HG03442 (cell line): ENCODE data around the gene BEST1.
"Not testable (repeated sequence)": the region's sequence is repeated elsewhere in the genome, so short reads cannot be mapped to it uniquely, and the experiment has no call there.

Experiments
- ATAC-seq: cut with Tn5 transposase; IDR thresholded peaks from one replicate; pipeline ENCODE4 v1.9.1; 2021; ENCODE audit warnings: mild to moderate bottlenecking, moderate library complexity; ENCODE audit not compliant: unreplicated experiment

Gene BEST1

DNA sequence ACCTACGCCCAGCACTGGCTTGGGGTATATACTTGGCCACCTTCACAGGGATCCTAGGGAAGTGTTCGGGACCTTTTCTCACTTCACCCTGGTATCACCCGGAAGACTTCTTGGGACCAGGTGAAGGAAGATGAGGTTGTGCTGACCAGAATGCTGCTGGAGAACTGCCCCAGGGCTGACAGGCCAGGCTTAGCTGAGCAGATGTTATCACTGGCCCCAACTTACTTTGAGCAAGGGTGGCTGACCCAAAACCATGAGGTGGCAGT lies 12.8 kb downstream of the BEST1 start:
- ATAC-seq: no peak

DNA sequence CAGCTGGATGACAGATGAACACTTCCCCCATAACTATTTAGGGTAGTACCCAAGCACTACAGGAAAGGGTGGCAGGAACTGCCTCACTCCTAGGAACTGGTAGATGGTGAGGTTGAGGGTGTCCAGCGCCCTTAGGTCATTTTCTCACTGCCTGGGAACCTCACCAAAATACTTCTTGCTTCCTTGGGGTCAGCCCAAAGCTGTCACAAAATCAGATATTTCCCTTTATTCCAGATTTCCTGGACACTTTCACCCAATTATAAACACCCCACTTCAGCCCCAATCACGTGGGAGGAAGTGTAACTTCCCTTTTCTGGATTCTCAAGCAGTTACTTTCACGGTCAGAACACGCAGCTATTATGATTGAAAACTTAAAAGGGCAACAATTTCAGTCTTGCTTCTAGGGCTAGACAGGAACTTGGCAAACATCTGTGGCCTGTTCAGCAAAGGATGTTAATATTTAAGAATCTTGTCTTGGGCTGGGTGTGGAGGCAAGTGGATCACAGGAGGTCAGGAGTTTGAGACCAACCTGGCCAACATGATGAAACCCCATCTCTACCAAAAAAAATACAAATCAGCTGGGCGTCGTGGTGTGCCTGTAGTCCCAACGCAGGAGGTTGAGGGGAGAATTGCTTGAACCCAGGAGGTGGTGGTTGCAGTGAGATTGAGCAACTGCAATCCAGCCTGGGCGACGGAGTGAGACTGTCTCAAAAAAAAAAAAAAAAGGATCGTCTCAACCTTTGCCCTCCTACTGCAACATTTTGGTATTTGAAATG lies 13.3 kb downstream of the BEST1 start:
- ATAC-seq: no peak

DNA sequence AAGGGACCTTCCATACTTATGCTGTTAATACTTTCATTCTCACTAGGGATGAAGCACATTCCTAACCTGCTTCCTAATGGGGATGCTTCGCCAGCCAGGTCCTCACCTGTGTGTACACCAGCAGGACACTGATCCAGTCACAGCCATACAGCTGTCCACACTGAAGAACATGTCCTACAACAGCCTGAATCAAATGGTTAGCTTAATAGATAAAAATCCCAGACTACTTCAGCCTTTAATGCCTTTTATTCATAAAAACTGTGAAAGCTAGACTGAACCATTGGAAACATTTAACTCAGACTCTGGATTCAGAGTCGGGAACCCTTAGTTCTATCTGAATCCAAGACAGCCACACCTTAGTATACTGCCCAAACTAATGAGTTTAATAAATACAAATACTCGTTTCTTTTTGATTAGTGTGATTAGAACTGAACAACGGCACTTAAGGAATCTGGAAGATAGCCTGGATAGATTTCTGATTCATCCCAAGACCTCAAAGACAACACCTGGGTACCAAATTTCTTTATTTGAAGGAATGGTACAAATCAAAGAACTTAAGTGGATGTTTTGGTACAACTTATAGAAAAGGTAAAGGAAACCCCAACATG lies 14.0 kb downstream of the BEST1 start:
- ATAC-seq: no peak

GRCh38 chr11:61964666-61965271 lies 14.6 kb downstream of the BEST1 start:
- not testable (repeated sequence) for ATAC-seq

DNA sequence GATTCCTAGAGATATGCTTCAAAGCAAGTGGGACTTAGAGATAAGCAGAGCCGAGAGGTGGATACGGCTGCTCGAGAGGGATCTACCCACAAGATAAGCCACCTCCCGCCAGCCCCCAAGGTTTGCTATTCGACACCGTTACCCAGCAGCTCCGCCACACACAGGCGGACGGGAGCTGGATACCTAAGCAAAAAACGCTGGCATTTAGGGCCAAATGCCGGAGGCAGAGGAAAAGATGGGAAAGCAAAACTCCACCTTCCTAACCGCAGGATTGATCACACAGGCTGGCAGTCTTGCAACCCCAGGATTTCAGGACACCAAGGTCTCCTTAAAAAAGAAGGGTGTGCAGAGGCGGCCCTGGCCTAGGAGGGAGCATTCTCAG lies 16.6 kb downstream of the BEST1 start:
- no peak for ATAC-seq

DNA sequence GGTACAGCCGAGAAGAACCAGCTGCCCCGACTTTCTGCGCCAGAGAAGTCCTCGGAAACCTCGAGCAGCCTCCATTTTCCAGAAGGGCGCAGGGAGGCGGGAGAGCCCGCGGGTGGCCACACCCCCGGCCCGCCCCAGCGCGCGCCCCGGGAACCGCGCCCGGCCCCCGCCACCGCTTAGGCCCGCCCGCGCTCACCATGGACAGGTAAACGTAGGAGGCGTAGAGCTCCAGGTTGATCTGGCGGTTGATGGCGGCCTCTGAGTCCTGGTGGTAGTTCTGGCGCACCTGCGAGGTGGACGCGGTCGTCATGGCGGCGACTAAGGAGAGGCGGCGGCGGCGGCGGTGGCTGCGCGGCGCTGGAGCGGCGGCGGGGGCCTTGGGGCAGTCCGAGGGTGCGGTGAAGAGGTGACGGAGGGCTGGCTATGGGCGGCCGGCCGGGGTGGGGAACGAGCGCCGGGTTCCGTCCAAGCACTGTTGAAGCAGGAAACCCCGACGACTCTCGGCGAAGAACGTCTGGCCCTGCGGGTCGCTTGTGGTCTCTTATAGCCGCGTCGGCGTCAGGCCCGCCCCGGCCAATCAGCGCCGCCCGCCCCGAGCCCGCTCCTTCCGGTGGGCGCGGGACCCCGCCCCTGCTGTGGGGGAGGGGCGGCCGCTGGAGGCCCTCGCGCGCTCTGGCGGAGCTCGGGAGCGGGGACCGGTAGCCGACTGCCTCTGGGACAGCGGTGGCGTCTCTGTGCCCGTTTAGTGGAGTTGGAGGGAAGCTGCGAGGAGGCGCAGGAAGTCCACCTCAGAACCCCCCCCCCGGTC lies 17.2 kb downstream of the BEST1 start, which contains the start of gene FTH1:
Gene FTH1, minus strand, starts transcription at position 519 of the 808 bp plus-strand sequence. Its CDS starts 209 bp downstream, at position 310.
- ATAC-seq: peak; percentile 48

GRCh38 chr11:61967924-61968757 lies 18.0 kb downstream of the BEST1 start:
- ATAC-seq: no peak

DNA sequence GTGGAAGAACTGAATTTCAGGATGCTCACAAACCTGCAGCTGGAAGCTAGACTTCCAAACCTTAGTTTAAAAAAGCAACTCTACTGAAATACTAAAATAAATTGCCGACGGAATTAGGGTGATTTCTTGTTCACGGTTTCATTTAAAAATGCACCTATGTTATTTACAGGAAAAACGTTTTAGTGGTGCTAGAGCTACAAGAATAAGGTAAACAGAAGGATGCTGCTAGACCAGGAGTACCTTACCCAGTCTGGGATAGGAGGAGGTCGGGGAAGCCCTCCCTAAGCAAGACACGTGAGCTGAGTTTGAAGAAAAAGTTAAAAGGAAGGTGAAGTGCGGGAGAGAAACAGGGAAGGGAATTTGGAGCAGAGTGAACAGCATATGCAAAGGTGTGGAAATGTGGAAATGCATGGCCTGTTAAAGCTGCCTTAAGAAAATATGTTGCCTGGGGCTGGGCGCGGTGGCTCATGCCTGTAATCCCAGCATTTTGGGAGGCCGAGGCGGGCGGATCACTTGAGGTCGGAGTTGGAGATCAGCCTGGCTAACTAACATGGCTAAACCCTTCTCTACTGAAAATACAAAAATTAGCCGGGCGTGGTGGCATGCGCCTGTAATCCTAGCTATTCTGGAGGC lies 18.7 kb downstream of the BEST1 start:
- ATAC-seq: no peak

DNA sequence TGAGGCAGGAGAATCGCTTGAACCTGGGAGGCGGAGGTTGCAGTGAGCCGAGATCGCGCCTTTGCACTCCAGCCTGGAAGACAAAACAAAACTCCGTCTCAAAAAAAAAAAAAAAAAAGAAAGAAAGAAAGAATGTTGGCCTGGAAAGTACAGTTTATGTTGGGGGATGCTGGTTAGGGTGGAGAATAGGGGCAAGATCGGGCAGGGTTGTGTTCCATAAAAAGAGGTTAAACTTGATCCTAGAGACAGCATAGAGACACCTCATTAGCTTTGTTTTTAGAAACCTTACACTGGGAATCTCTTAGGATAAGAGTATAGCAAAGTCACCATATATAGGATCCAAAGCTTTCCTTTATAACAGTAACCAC lies 19.2 kb downstream of the BEST1 start:
- ATAC-seq: no peak

- no peak for ATAC-seq
Measured at GRCh38 chr11:61969838-61970662, 19.9 kb downstream of the BEST1 start.

- ATAC-seq: no peak
Measured at GRCh38 chr11:61971248-61972111, 21.3 kb downstream of the BEST1 start.

- ATAC-seq: no peak
Measured at GRCh38 chr11:61972112-61972671, 22.0 kb downstream of the BEST1 start.

GRCh38 chr11:61972672-61973475 lies 22.7 kb downstream of the BEST1 start:
- no peak for ATAC-seq

DNA sequence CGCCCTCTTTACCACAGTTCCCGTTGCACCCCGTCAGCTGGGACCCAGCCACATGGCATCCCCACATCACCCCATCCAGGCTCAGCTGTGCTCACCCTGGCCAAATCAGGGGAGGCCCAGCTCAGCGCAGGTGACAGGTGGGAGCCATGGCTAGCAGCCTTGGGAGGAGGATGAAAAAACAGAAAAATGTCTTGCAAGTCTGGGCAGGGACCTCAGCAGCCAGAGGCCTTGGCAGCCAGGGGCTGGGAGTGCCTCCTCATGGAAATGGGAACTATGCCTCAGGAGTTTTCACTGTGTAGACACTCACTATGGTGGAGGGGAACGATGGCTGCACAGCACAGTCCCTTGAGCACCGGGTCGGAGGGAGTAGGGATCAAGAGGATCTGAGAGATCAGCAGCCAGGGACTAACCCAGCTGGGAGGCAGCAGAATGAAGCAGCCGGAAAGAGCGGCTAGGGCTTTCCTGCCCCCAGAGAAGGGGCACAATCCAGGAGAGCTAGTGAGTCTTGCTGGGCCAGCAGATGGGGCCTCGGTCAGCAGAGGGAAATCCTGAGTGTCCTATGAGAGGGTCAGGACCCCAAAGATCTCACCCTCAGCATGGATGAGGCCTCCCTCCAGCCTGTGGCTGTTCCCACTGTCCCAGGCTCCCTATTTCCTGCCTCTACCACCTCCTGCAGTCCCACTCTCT lies 23.5 kb downstream of the BEST1 start:
- ATAC-seq: no peak

GRCh38 chr11:61974766-61975631 lies 24.8 kb downstream of the BEST1 start:
- ATAC-seq: no peak
